ENCODE data around the gene REXO5.

REXO5 gene

GRCh38 chr16:20881503-20881878 lies 75.2 kb downstream of the REXO5 start:
- no peak overlapping the region for H3K27ac ChIP-seq (ENCODE audit: low read length)
- H3K4me3 ChIP-seq (ENCODE audit: low read length) = no peak overlapping the region
- TF ChIP-seq EZH2phosphoT487 (IDR thresholded peaks at IDR 0.05; ENCODE audit: low read depth) = no peak
- TF ChIP-seq CTCF (IDR thresholded peaks at IDR 0.05; ENCODE audit: low read depth, low read length) = no peak
- no peaks in the 10 kb centered on the region for H3K9me3 ChIP-seq (ENCODE audit: insufficient read depth, low read length)
- no peak overlapping the region for H2AFZ ChIP-seq (ENCODE audit: low read depth, low read length)
- H3K4me1 ChIP-seq (ENCODE audit: low read length) = peaks cover 17% of the 10 kb centered on the region
- H3K79me2 ChIP-seq (ENCODE audit: low read length) = peaks cover 3% of the 10 kb centered on the region; the same call in 1 of the 2 replicates
- no peak overlapping the region for H3K9ac ChIP-seq (ENCODE audit: low read length)
- H3K4me2 ChIP-seq (ENCODE audit: low read length) = no peak overlapping the region
- H3K36me3 ChIP-seq (replicated peaks; ENCODE audit: low read depth, low read length) = peaks cover 6% of the 10 kb centered on the region
- H3K27me3 ChIP-seq (ENCODE audit: low read depth, low read length) = no peaks in the 10 kb centered on the region
- H4K20me1 ChIP-seq (ENCODE audit: insufficient read depth, low read length) = no peaks in the 10 kb centered on the region

DNA sequence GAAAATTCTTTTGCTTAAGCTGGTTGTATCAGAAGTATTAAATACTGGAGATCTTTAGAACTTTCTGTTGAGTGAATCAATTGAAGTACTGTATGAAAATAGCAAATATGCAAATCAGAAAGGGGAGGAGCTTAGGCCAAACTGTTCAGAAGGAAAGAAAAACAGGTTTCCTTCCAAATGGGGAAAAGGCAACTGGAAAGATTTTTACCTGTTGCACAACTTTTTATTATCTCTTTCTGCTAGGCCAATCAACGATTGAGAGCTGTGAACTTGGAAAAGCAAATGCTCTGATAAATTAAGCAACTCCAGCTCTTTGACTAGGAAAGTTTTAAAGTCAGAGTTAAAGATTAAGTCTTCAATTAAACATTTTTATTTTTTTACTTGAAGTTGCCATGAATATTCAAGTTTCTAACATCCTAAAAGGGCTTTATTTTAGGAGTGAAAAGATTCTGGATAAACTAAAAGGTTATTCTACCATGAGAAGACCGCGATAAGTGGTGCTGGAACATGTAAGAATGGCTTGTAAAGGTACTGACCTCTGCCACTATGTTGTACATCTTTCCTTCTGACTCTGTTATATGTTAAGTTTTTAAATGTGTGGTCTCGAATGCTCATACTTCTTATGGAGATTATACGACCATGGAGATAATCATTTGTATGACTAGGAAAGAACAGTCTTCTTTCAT lies 77.4 kb downstream of the REXO5 start:
- Histone ChIP-seq H3K27ac (ENCODE audit: low read length) (no peak overlapping the region), H4K20me1 (ENCODE audit: insufficient read depth, low read length) (no peaks in the 10 kb centered on the region)
- TF ChIP-seq CTCF (IDR thresholded peaks at IDR 0.05; ENCODE audit: low read depth, low read length) (no peak), EZH2phosphoT487 (IDR thresholded peaks at IDR 0.05; ENCODE audit: low read depth) (no peak)

GRCh38 chr16:20884240-20884556 lies 77.9 kb downstream of the REXO5 start:
- TF ChIP-seq EZH2phosphoT487 (IDR thresholded peaks at IDR 0.05; ENCODE audit: low read depth) (no peak), CTCF (IDR thresholded peaks at IDR 0.05; ENCODE audit: low read depth, low read length) (no peak)
- Histone ChIP-seq H3K36me3 (replicated peaks; ENCODE audit: low read depth, low read length) (no peaks in the 10 kb centered on the region), H3K4me1 (ENCODE audit: low read length) (peaks cover 6% of the 10 kb centered on the region), H3K9ac (ENCODE audit: low read length) (no peak overlapping the region), H2AFZ (ENCODE audit: low read depth, low read length) (no peak overlapping the region), H3K9me3 (ENCODE audit: insufficient read depth, low read length) (no peaks in the 10 kb centered on the region), H3K79me2 (ENCODE audit: low read length) (no peaks in the 10 kb centered on the region), H3K27ac (ENCODE audit: low read length) (no peak overlapping the region), H3K4me2 (ENCODE audit: low read length) (no peak overlapping the region), H3K4me3 (ENCODE audit: low read length) (no peak overlapping the region), H4K20me1 (ENCODE audit: insufficient read depth, low read length) (no peaks in the 10 kb centered on the region), H3K27me3 (ENCODE audit: low read depth, low read length) (no peaks in the 10 kb centered on the region)

More for the DNA sequence above, 77.4 kb downstream of the REXO5 start:
- Histone ChIP-seq H3K4me3 (ENCODE audit: low read length) (no peak overlapping the region), H3K27me3 (ENCODE audit: low read depth, low read length) (no peaks in the 10 kb centered on the region), H2AFZ (ENCODE audit: low read depth, low read length) (no peak overlapping the region), H3K36me3 (replicated peaks; ENCODE audit: low read depth, low read length) (no peaks in the 10 kb centered on the region), H3K4me1 (ENCODE audit: low read length) (peaks cover 11% of the 10 kb centered on the region), H3K4me2 (ENCODE audit: low read length) (no peak overlapping the region), H3K79me2 (ENCODE audit: low read length) (no peaks in the 10 kb centered on the region), H3K9ac (ENCODE audit: low read length) (no peak overlapping the region), H3K9me3 (ENCODE audit: insufficient read depth, low read length) (no peaks in the 10 kb centered on the region)

DNA sequence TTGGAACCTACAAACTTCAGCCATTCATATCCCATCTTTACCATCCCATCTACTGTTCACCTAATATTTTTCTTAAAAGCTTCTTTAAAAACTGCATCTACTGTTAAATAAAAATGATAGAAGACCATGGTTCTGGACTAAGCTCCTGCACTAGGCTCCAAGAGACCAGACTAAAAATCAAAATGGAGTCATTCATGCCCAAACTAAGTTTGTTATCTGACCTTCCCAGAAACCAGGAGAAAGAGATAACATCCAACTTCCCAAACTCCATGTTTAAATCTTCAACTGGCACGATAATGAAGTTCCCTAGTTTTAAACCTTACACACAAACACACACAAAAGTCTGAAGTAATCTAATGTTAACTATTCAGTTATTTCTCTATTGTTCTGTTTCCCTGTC lies 80.0 kb downstream of the REXO5 start:
- Histone ChIP-seq H3K79me2 (ENCODE audit: low read length) (no peaks in the 10 kb centered on the region), H3K27me3 (ENCODE audit: low read depth, low read length) (no peaks in the 10 kb centered on the region), H3K9me3 (ENCODE audit: insufficient read depth, low read length) (no peaks in the 10 kb centered on the region), H3K4me2 (ENCODE audit: low read length) (no peak overlapping the region), H4K20me1 (ENCODE audit: insufficient read depth, low read length) (no peaks in the 10 kb centered on the region), H2AFZ (ENCODE audit: low read depth, low read length) (no peak overlapping the region), H3K27ac (ENCODE audit: low read length) (no peak overlapping the region), H3K4me1 (ENCODE audit: low read length) (no peaks in the 10 kb centered on the region), H3K4me3 (ENCODE audit: low read length) (no peak overlapping the region), H3K9ac (ENCODE audit: low read length) (no peak overlapping the region), H3K36me3 (replicated peaks; ENCODE audit: low read depth, low read length) (no peaks in the 10 kb centered on the region)
- TF ChIP-seq EZH2phosphoT487 (IDR thresholded peaks at IDR 0.05; ENCODE audit: low read depth) (no peak), CTCF (IDR thresholded peaks at IDR 0.05; ENCODE audit: low read depth, low read length) (no peak)

Measured in OCI-LY3 (cell line).